HepG2 (cell line): Measurements from ENCODE around the gene SLC30A4. TPM values are rescaled to one million over a fixed set of nuclear protein-coding genes. Genes with fewer than 3 reads are reported as not detected.

Experiments used
- ATAC-seq: fragments of 200-7000 bp; cut with Tn5 transposase; 3 replicates; pipeline ENCODE4 v1.9.1; 2020; ENCODE audit warnings: mild to moderate bottlenecking, moderate library complexity
- BruUV-seq: library from RNA; stranded (reverse); fragments of 400-500 nt; replicated peaks from 2 replicates; lab custom pipeline; 2021; lab: Mats Ljungman, UMichigan
- CTCF ChIA-PET: fragments of 300-600 bp; formaldehyde crosslinking; extraction: SDS; loops from one replicate; lab custom pipeline; 2021; ENCODE audit warnings: low total read pairs, inconsistent platforms, low intra/inter-chr PET ratio; lab: Yijun Ruan, JAX
- POLR2A ChIA-PET: fragments of 350-600 bp; sonication (Branson Sonifier 250); formaldehyde crosslinking; loops from one replicate; lab custom pipeline; 2020; ENCODE audit warnings: antibody characterized with exemption, inconsistent platforms; lab: Yijun Ruan, JAX
- DNase-seq: peaks from one replicate; pipeline ENCODE4 v3.0.0-alpha.2; 2015; ENCODE audit warnings: low spot score
- FAIRE-seq: peaks from 3 replicates; lab custom pipeline; 2011; peaks lifted over from hg19 to GRCh38; lab: Jason Lieb, UNC
- H2AFZ ChIP-seq: one replicate; pipeline ENCODE4 v1.6.1; 2011; ENCODE audit warnings: low read length, inconsistent platforms
- H3K27ac ChIP-seq: fragments of 300-600 bp; 3 replicates; pipeline ENCODE4 v1.8.0; 2011; ENCODE audit warnings: mixed run types, mild to moderate bottlenecking, mixed read lengths, low read length, inconsistent platforms; ENCODE audit not compliant: insufficient read depth; ENCODE audit errors: extremely low read length
- H3K27me3 ChIP-seq, 2 experiments: fragments of 200-600 bp in 1 of 2; 2 replicates in 1 of 2; 3 replicates in 1 of 2; pipeline versions ENCODE4 v1.6.0 to v1.8.0; 2011; ENCODE audit warnings: low read length in 2 of 2, mild to moderate bottlenecking in 2 of 2, moderate library complexity in 2 of 2, inconsistent platforms in 1 of 2; ENCODE audit not compliant: insufficient read depth in 2 of 2, control insufficient read depth in 1 of 2
- H3K36me3 ChIP-seq, 2 experiments: fragments of 200-600 bp in 1 of 2; replicated peaks in 1 of 2; 2 replicates in 1 of 2; 3 replicates in 1 of 2; pipeline versions ENCODE4 v1.5.1 to v1.8.0; 2011; ENCODE audit warnings: low read length in 2 of 2, inconsistent platforms in 1 of 2; ENCODE audit not compliant: insufficient read depth in 2 of 2, control insufficient read depth in 1 of 2
- H3K4me1 ChIP-seq: 2 replicates; pipeline ENCODE4 v1.5.1; 2012; ENCODE audit warnings: low read length, inconsistent platforms; ENCODE audit not compliant: insufficient read depth
- H3K4me2 ChIP-seq: 2 replicates; pipeline ENCODE4 v1.6.0; 2011; ENCODE audit warnings: low read depth, low read length, inconsistent platforms
- H3K4me3 ChIP-seq, 3 experiments: fragments of 200-600 bp in 1 of 3; sonication (generic), shearing (Covaris generic) in 1 of 3; replicated peaks in 1 of 3; 2 replicates each; pipeline ENCODE4 v1.5.1; 2011 to 2016; ENCODE audit warnings: low read length in 3 of 3, inconsistent platforms in 2 of 3, low read depth in 2 of 3, mild to moderate bottlenecking in 2 of 3, control low read depth in 1 of 3, mixed read lengths in 1 of 3; ENCODE audit not compliant: insufficient read depth in 1 of 3
- H3K79me2 ChIP-seq: one replicate; pipeline ENCODE4 v1.6.1; 2011; ENCODE audit warnings: low read length, inconsistent platforms; ENCODE audit not compliant: insufficient read depth
- H3K9ac ChIP-seq: 2 replicates; pipeline ENCODE4 v1.6.0; 2011; ENCODE audit warnings: mild to moderate bottlenecking, low read depth, low read length, inconsistent platforms; ENCODE audit not compliant: insufficient read depth
- H3K9me3 ChIP-seq: 2 replicates; pipeline ENCODE4 v1.5.1; 2012; ENCODE audit warnings: mild to moderate bottlenecking, low read length
- H4K20me1 ChIP-seq: 2 replicates; pipeline ENCODE4 v1.6.0; 2011; ENCODE audit warnings: inconsistent platforms, mild to moderate bottlenecking, low read length, moderate library complexity; ENCODE audit not compliant: insufficient read depth
- CHCHD3 ChIP-seq: sonication (generic); formaldehyde crosslinking; IDR thresholded peaks from 2 replicates; pipeline ENCODE4 v1.8.0; 2022; ENCODE audit warnings: mild to moderate bottlenecking, missing genetic modification reagents, moderate library complexity
- DDIT3 ChIP-seq: sonication (generic); formaldehyde crosslinking; IDR thresholded peaks from 2 replicates; pipeline ENCODE4 v1.4.0; 2020; ENCODE audit warnings: mild to moderate bottlenecking, missing genetic modification reagents
- ELF4 ChIP-seq: sonication (generic); formaldehyde crosslinking; IDR thresholded peaks from 2 replicates; pipeline ENCODE4 v1.5.0; 2020; ENCODE audit warnings: missing genetic modification reagents, mild to moderate bottlenecking, moderate library complexity, borderline replicate concordance
- GPBP1L1 ChIP-seq: sonication (generic); formaldehyde crosslinking; IDR thresholded peaks from 2 replicates; pipeline ENCODE4 v1.5.0; 2020; ENCODE audit warnings: mild to moderate bottlenecking, missing genetic modification reagents
- HDAC2 ChIP-seq: sonication (generic); formaldehyde crosslinking; IDR thresholded peaks from 2 replicates; pipeline ENCODE4 v1.4.0; 2020; ENCODE audit warnings: missing genetic modification reagents
- HOXA7 ChIP-seq: sonication (generic); formaldehyde crosslinking; IDR thresholded peaks from 2 replicates; pipeline ENCODE4 v1.8.1; 2022; ENCODE audit warnings: mild to moderate bottlenecking, missing genetic modification reagents, moderate library complexity
- KMT2A ChIP-seq: sonication (generic); formaldehyde crosslinking; IDR thresholded peaks from 2 replicates; pipeline ENCODE4 v1.4.0; 2020; ENCODE audit warnings: missing genetic modification reagents
- NFE2 ChIP-seq: sonication (generic); formaldehyde crosslinking; IDR thresholded peaks from 2 replicates; pipeline ENCODE4 v1.4.0; 2020; ENCODE audit warnings: missing genetic modification reagents
- PRDM10 ChIP-seq: sonication (generic); formaldehyde crosslinking; IDR thresholded peaks from 2 replicates; pipeline ENCODE4 v1.4.0; 2020; ENCODE audit warnings: low read depth, missing genetic modification reagents
- PREB ChIP-seq: sonication (generic); formaldehyde crosslinking; IDR thresholded peaks from 2 replicates; pipeline ENCODE4 v1.4.0; 2020; ENCODE audit warnings: missing genetic modification reagents
- ZGPAT ChIP-seq: IDR thresholded peaks from 2 replicates; pipeline ENCODE4 v1.6.1; 2016; ENCODE audit warnings: mild to moderate bottlenecking
- ZNF34 ChIP-seq: sonication (generic); formaldehyde crosslinking; IDR thresholded peaks from 2 replicates; pipeline ENCODE4 v1.4.0; 2020; ENCODE audit warnings: mild to moderate bottlenecking, missing genetic modification reagents, borderline replicate concordance
- in situ Hi-C: cut with HindIII; loops from 2 replicates; pipeline ENCODE4 v1.10.0; 2017; ENCODE audit warnings: low pct_unique_long_range_greater_than_20kb; ENCODE audit not compliant: extremely low pct_ligation_motif_present
- intact Hi-C: fragments of 100-400 bp; cut with micrococcal nuclease; formaldehyde crosslinking; loops from one replicate; pipeline ENCODE4 v1.10.0; 2022; ENCODE audit not compliant: unreplicated experiment
- polyA plus RNA-seq, 8 experiments: library from polyadenylated mRNA; depleted of rRNA in 3 of 8; stranded (reverse) in 7 of 8; unstranded in 1 of 8; fragments of >200 nt; fragmentation: Illumina TruSeq in 4 of 8; extraction: Trizol in 4 of 8; gene quantifications; 2 replicates each; pipeline versions ENCODE4 v1.2.1 to v1.2.3, GENCODE V29; 2011 to 2016; ENCODE audit warnings: low read depth in 4 of 8, missing spikeins in 1 of 8, mixed read lengths in 1 of 8; ENCODE audit not compliant: insufficient read depth in 1 of 8
- total RNA-seq, 5 experiments: library from RNA; depleted of rRNA; stranded (reverse); fragments of >200 nt; fragmentation: Illumina TruSeq; extraction: Trizol; gene quantifications; 2 replicates each; pipeline ENCODE4 v1.2.3, GENCODE V29; 2016; ENCODE audit warnings: low read depth in 1 of 5

Gene SLC30A4
- total and polyA plus RNA-seq, 2 of the 13 experiments (the other 11 are each of a cell fraction or from before 2014, with no cell fraction given), result 0.01 to 0.04 TPM

- no TSS peak for BruUV-seq
- in situ Hi-C loops (no loop called here), intact Hi-C loops (no loop called here)
- Histone ChIP-seq H3K4me1 (peaks cover 44% of the 10 kb centered on the region), H3K79me2 (no peaks in the 10 kb centered on the region), H3K4me2 (no peak overlapping the region), H3K9me3 (no peaks in the 10 kb centered on the region), H3K27me3 (peaks cover 0 to 16% of the 10 kb centered on the region in 2 experiments; a peak in 3 of 5 replicates), H2AFZ (no peak overlapping the region), H3K27ac (no peak overlapping the region), H3K4me3 (no peak overlapping the region), H3K36me3 (no peaks in the 10 kb centered on the region), H3K9ac (no peak overlapping the region), H4K20me1 (no peaks in the 10 kb centered on the region)
- no peak for DNase-seq
- no peak for FAIRE-seq
- ChIA-PET POLR2A (no interaction called here), CTCF (interaction anchor here (1.1 kb wide), 1 partner anchor 10 kb away, joined by 5 read pairs; no protein-coding TSS in a partner anchor)
- ATAC-seq, result no peak
- TF ChIP-seq NFE2 (CRISPR knock-in tag), result no peak
- no peak for TF ChIP-seq ZNF34 (CRISPR knock-in tag)
- TF ChIP-seq HOXA7, result no peak
- no peak for TF ChIP-seq ZGPAT (CRISPR knock-in tag)
- TF ChIP-seq DDIT3 (CRISPR knock-in tag), result no peak
- no peak for TF ChIP-seq PREB
- TF ChIP-seq ELF4 (CRISPR knock-in tag), result no peak
- no peak for TF ChIP-seq GPBP1L1
- no peak for TF ChIP-seq HDAC2 (CRISPR knock-in tag)
- no peak for TF ChIP-seq KMT2A
- TF ChIP-seq PRDM10, result no peak
- no peak for TF ChIP-seq CHCHD3 (CRISPR knock-in tag)
These were observed 81.5 kb downstream of the SLC30A4 start for GRCh38 chr15:45441036-45441435.
